ENCODE measurements around the gene TUBGCP5. TPM values are rescaled to one million over a fixed set of nuclear protein-coding genes. Genes with fewer than 3 reads are reported as not detected.
"Not testable (repeated sequence)": the region's sequence is repeated elsewhere in the genome, so short reads cannot be mapped to it uniquely, and the experiment has no call there.

Gene TUBGCP5
- 10 to 100 TPM; 21.9 to 48.4 (median 24.8) TPM for total RNA-seq

- no peaks in the 10 kb centered on the region for H3K9me3 ChIP-seq
- H3K27ac ChIP-seq = peak within 1 kb of the TSS; percentile 5 to 67 (median 28)
- H3K4me3 ChIP-seq (replicated peaks in 1 of 3) = peak within 1 kb of the TSS; percentile 31 to 90 (median 73)
- no peaks in the 10 kb centered on the region for H3K27me3 ChIP-seq
- peaks cover 4 to 7% of the 10 kb centered on the region in 2 donors for H3K4me1 ChIP-seq
- intact Hi-C loops (cut with DNase I) = loop anchor here (5.0 kb wide), 1 partner anchor 57 kb away; the partner anchor contains the start of gene CYFIP1
- H3K36me3 ChIP-seq = no peaks in the 10 kb centered on the region
- 0% methylated on average over 27 to 31 of the region's 92 CpGs for WGBS, 2 donors
- TF ChIP-seq POLR2A (IDR thresholded peaks at IDR 0.05) (peak; percentile 10 to 89), CTCF (IDR thresholded peaks at IDR 0.05) (peak in 5 of 6 experiments; percentile 24 to 66 (median 57))
- DNase-seq = peak; percentile 98
Measured at GRCh38 chr15:23039143-23039916, at the start of gene TUBGCP5. Gene TUBGCP5 (minus strand): TSS chr15:23039569. CDS start chr15:23039543, 26 bp downstream.

- no peaks in the 10 kb centered on the region for H3K4me1 ChIP-seq
- no peaks in the 10 kb centered on the region for H3K9me3 ChIP-seq
- 60 to 67% methylated on average over 1 of the region's 1 CpG for WGBS, 2 donors
- H3K27me3 ChIP-seq = no peaks in the 10 kb centered on the region
- intact Hi-C loops (cut with DNase I) = no loop called here
- H3K4me3 ChIP-seq (replicated peaks in 1 of 3) = no peak overlapping the region
- no peak for DNase-seq
- no peaks in the 10 kb centered on the region for H3K36me3 ChIP-seq
- H3K27ac ChIP-seq = no peak overlapping the region
- TF ChIP-seq POLR2A (IDR thresholded peaks at IDR 0.05) = no peak
Measured at GRCh38 chr15:23083115-23083514, 43.7 kb upstream of the TUBGCP5 start.

- H3K36me3 ChIP-seq; H3K4me1 ChIP-seq; H3K4me3 ChIP-seq (replicated peaks in 1 of 3); intact Hi-C loops (cut with DNase I); H3K27ac ChIP-seq; H3K9me3 ChIP-seq; H3K27me3 ChIP-seq; DNase-seq: not testable (repeated sequence)
- WGBS, 2 donors = 79% methylated on average over 8 of the region's 8 CpGs
Measured at GRCh38 chr15:23081996-23082737, 42.8 kb upstream of the TUBGCP5 start.

GRCh38 chr15:23081271-23081670 is 41.9 kb upstream of the TUBGCP5 start:
- TF ChIP-seq CTCF (IDR thresholded peaks at IDR 0.05) (no peak), POLR2A (IDR thresholded peaks at IDR 0.05) (no peak)
- Histone ChIP-seq H3K4me3 (replicated peaks in 1 of 3) (no peak overlapping the region), H3K27ac (no peak overlapping the region), H3K27me3 (no peaks in the 10 kb centered on the region), H3K9me3 (no peaks in the 10 kb centered on the region), H3K4me1 (no peaks in the 10 kb centered on the region), H3K36me3 (no peaks in the 10 kb centered on the region)
- intact Hi-C loops (cut with DNase I) = no loop called here
- 59 to 72% methylated on average over 3 of the region's 3 CpGs for WGBS, 2 donors
- no peak for DNase-seq

GRCh38 chr15:23079766-23080165 is 40.4 kb upstream of the TUBGCP5 start:
- 84 to 87% methylated on average over 7 of the region's 7 CpGs for WGBS, 2 donors
- TF ChIP-seq POLR2A (IDR thresholded peaks at IDR 0.05) (no peak), CTCF (IDR thresholded peaks at IDR 0.05) (no peak)
- no peaks in the 10 kb centered on the region for H3K36me3 ChIP-seq
- intact Hi-C loops (cut with DNase I) = no loop called here
- H3K4me3 ChIP-seq (replicated peaks in 1 of 3) = no peak overlapping the region
- H3K4me1 ChIP-seq = no peaks in the 10 kb centered on the region
- H3K27me3 ChIP-seq = no peaks in the 10 kb centered on the region
- no peaks in the 10 kb centered on the region for H3K9me3 ChIP-seq
- no peak overlapping the region for H3K27ac ChIP-seq
- no peak for DNase-seq

- intact Hi-C loops (cut with DNase I) = no loop called here
- Histone ChIP-seq H3K36me3 (no peaks in the 10 kb centered on the region), H3K27ac (no peak overlapping the region), H3K27me3 (no peaks in the 10 kb centered on the region), H3K4me1 (no peaks in the 10 kb centered on the region), H3K4me3 (replicated peaks in 1 of 3) (no peak overlapping the region), H3K9me3 (no peaks in the 10 kb centered on the region)
- DNase-seq = no peak
- no peak for TF ChIP-seq CTCF (IDR thresholded peaks at IDR 0.05)
- no peak for TF ChIP-seq POLR2A (IDR thresholded peaks at IDR 0.05)
- WGBS, 2 donors = 81 to 90% methylated on average over 4 of the region's 4 CpGs
Measured at GRCh38 chr15:23075927-23076326, 36.6 kb upstream of the TUBGCP5 start.
